H9 (cell line): ENCODE measurements around the gene CRYGN. TPM values are rescaled to one million over a fixed set of nuclear protein-coding genes. Genes with fewer than 3 reads are reported as not detected.

Source experiments
- DNase-seq: peaks from one replicate; pipeline ENCODE4 v3.0.0-alpha.2; 2017
- H2AFZ ChIP-seq: one replicate; pipeline ENCODE4 v1.6.1; 2013; ENCODE audit warnings: mild to moderate bottlenecking, low read length, control low read depth, moderate library complexity
- H2AK5ac ChIP-seq: 2 replicates; pipeline ENCODE4 v1.6.1; 2013; ENCODE audit warnings: low read length, control low read depth, mixed read lengths; ENCODE audit not compliant: insufficient read length
- H2BK120ac ChIP-seq: one replicate; pipeline ENCODE4 v1.6.1; 2013; ENCODE audit warnings: low read depth, mild to moderate bottlenecking, low read length, control low read depth, inconsistent platforms; ENCODE audit not compliant: poor library complexity, severe bottlenecking
- H2BK12ac ChIP-seq: 2 replicates; pipeline ENCODE4 v1.6.1; 2013; ENCODE audit warnings: low read length, control low read depth, mixed read lengths, low read depth; ENCODE audit not compliant: insufficient read length
- H2BK15ac ChIP-seq: 2 replicates; pipeline ENCODE4 v1.6.1; 2013; ENCODE audit warnings: low read depth, low read length, control low read depth
- H2BK20ac ChIP-seq: one replicate; pipeline ENCODE4 v1.6.1; 2013; ENCODE audit warnings: low read depth, mild to moderate bottlenecking, low read length, control low read depth, inconsistent platforms; ENCODE audit not compliant: poor library complexity, severe bottlenecking
- H2BK5ac ChIP-seq: 2 replicates; pipeline ENCODE4 v1.6.1; 2013; ENCODE audit warnings: low read length, control low read depth, mixed read lengths; ENCODE audit not compliant: insufficient read length
- H3K14ac ChIP-seq: 2 replicates; pipeline ENCODE4 v1.6.1; 2013; ENCODE audit warnings: low read length, control low read depth; ENCODE audit not compliant: insufficient read depth
- H3K18ac ChIP-seq: 2 replicates; pipeline ENCODE4 v1.6.1; 2013; ENCODE audit warnings: low read depth, mild to moderate bottlenecking, mixed read lengths, low read length, control low read depth; ENCODE audit not compliant: insufficient read length
- H3K23ac ChIP-seq: 2 replicates; pipeline ENCODE4 v1.6.1; 2013; ENCODE audit warnings: low read length, control low read depth, mixed read lengths, low read depth; ENCODE audit not compliant: insufficient read length
- H3K23me2 ChIP-seq: 2 replicates; pipeline ENCODE4 v1.6.1; 2013; ENCODE audit warnings: low read depth, mild to moderate bottlenecking, mixed read lengths, low read length, control low read depth; ENCODE audit not compliant: insufficient read length, poor library complexity, severe bottlenecking
- H3K27ac ChIP-seq: 2 replicates; pipeline ENCODE4 v1.5.1; 2013; ENCODE audit warnings: low read length, control low read depth, mixed read lengths, low read depth; ENCODE audit not compliant: insufficient read length
- H3K27me3 ChIP-seq: 2 replicates; pipeline ENCODE4 v1.6.1; 2013; ENCODE audit warnings: low read length, control low read depth, inconsistent platforms; ENCODE audit not compliant: insufficient read depth
- H3K4ac ChIP-seq: 2 replicates; pipeline ENCODE4 v1.6.1; 2013; ENCODE audit warnings: low read depth, mild to moderate bottlenecking, control low read depth, inconsistent platforms, low read length, moderate library complexity
- H3K4me1 ChIP-seq: 2 replicates; pipeline ENCODE4 v1.6.1; 2013; ENCODE audit warnings: low read length, control low read depth, inconsistent platforms; ENCODE audit not compliant: insufficient read depth
- H3K4me2 ChIP-seq: 2 replicates; pipeline ENCODE4 v1.6.1; 2013; ENCODE audit warnings: low read length, control low read depth, mixed read lengths; ENCODE audit not compliant: insufficient read length, insufficient read depth
- H3K56ac ChIP-seq: 2 replicates; pipeline ENCODE4 v1.6.1; 2013; ENCODE audit warnings: low read depth, mild to moderate bottlenecking, mixed read lengths, low read length, control low read depth; ENCODE audit not compliant: insufficient read length
- H3K79me1 ChIP-seq: 2 replicates; pipeline ENCODE4 v1.6.1; 2013; ENCODE audit warnings: low read depth, mild to moderate bottlenecking, moderate library complexity, low read length, control low read depth, inconsistent platforms; ENCODE audit not compliant: insufficient read depth, poor library complexity, severe bottlenecking
- H3K79me2 ChIP-seq: 2 replicates; pipeline ENCODE4 v1.6.1; 2013; ENCODE audit warnings: low read length, control low read depth, inconsistent platforms; ENCODE audit not compliant: insufficient read depth
- H3K9ac ChIP-seq: 2 replicates; pipeline ENCODE4 v1.6.1; 2013; ENCODE audit warnings: low read length, control low read depth, mixed read lengths; ENCODE audit not compliant: insufficient read length; ENCODE audit errors: extremely low read depth
- H3K9me3 ChIP-seq: one replicate; pipeline ENCODE4 v1.6.1; 2013; ENCODE audit warnings: low read depth, low read length, inconsistent platforms; ENCODE audit not compliant: control insufficient read depth
- H3T11ph ChIP-seq: one replicate; pipeline ENCODE4 v1.6.1; 2013; ENCODE audit warnings: mild to moderate bottlenecking, low read length, control low read depth, inconsistent platforms
- H4K20me1 ChIP-seq: one replicate; pipeline ENCODE4 v1.6.1; 2013; ENCODE audit not compliant: control insufficient read depth, insufficient read length, insufficient read depth
- H4K5ac ChIP-seq: 2 replicates; pipeline ENCODE4 v1.6.1; 2013; ENCODE audit warnings: low read depth, mild to moderate bottlenecking, mixed read lengths, low read length, control low read depth; ENCODE audit not compliant: insufficient read length
- H4K8ac ChIP-seq: replicated peaks from 2 replicates; pipeline ENCODE4 v1.6.1; 2013; ENCODE audit warnings: low read length, control low read depth, mixed read lengths, low read depth; ENCODE audit not compliant: insufficient read length
- H4K91ac ChIP-seq: 2 replicates; pipeline ENCODE4 v1.6.1; 2013; ENCODE audit warnings: low read depth, mild to moderate bottlenecking, moderate library complexity, mixed read lengths, low read length, control low read depth; ENCODE audit not compliant: insufficient read length
- H3K27ac Mint-ChIP-seq, 3 experiments: 2 replicates in 2 of 3; 3 replicates in 1 of 3; pipeline ENCODE4 v1.8.0; 2020 to 2021; ENCODE audit warnings: mixed read lengths in 3 of 3, mild to moderate bottlenecking in 1 of 3, moderate library complexity in 1 of 3
- H3K27me3 Mint-ChIP-seq: 2 replicates; pipeline ENCODE4 v1.8.0; 2021; ENCODE audit warnings: low read depth, mild to moderate bottlenecking, moderate library complexity, mixed read lengths
- H3K36me3 Mint-ChIP-seq, 3 experiments: 2 replicates in 2 of 3; 3 replicates in 1 of 3; pipeline ENCODE4 v1.8.0; 2020 to 2021; ENCODE audit warnings: low read depth in 3 of 3, mixed read lengths in 3 of 3; ENCODE audit not compliant: insufficient read depth in 1 of 3
- H3K4me1 Mint-ChIP-seq, 2 experiments: 2 replicates each; pipeline ENCODE4 v1.8.0; 2020; ENCODE audit warnings: mixed read lengths in 2 of 2
- H3K4me3 Mint-ChIP-seq, 2 experiments: 2 replicates in 1 of 2; 3 replicates in 1 of 2; pipeline ENCODE4 v1.8.0; 2020 to 2021; ENCODE audit warnings: mild to moderate bottlenecking in 2 of 2, mixed read lengths in 2 of 2, moderate library complexity in 1 of 2
- H3K9me3 Mint-ChIP-seq, 2 experiments: 2 replicates in 1 of 2; 3 replicates in 1 of 2; pipeline ENCODE4 v1.8.0; 2020; ENCODE audit warnings: mild to moderate bottlenecking in 2 of 2, mixed read lengths in 2 of 2, moderate library complexity in 1 of 2
- WGBS: extraction: QIAGEN DNeasy Blood & Tissue Kit; methylation state at CpG from one replicate; pipeline ENCODE4 v1.1.7; 2013; ENCODE audit warnings: missing lambda C conversion rate, low lambda C conversion rate, mixed read lengths; ENCODE audit not compliant: insufficient read length; ENCODE audit errors: extremely low coverage; 5-methylcytosine and 5-hydroxymethylcytosine counted together
- total RNA-seq: library from RNA; stranded (reverse); gene quantifications from 2 replicates; pipeline ENCODE4 v1.2.1, GENCODE V29; 2021
- TF ChIP-seq, protein P1 (sequence below): fragments of 200-600 bp; sonication (generic); conservative IDR thresholded peaks from 3 replicates; pipeline ENCODE4 v1.8.0; 2021; ENCODE audit warnings: antibody characterized with exemption, mild to moderate bottlenecking

CRYGN gene
- total RNA-seq, 1 experiment from 2014 or later = 1.8 TPM

DNA sequence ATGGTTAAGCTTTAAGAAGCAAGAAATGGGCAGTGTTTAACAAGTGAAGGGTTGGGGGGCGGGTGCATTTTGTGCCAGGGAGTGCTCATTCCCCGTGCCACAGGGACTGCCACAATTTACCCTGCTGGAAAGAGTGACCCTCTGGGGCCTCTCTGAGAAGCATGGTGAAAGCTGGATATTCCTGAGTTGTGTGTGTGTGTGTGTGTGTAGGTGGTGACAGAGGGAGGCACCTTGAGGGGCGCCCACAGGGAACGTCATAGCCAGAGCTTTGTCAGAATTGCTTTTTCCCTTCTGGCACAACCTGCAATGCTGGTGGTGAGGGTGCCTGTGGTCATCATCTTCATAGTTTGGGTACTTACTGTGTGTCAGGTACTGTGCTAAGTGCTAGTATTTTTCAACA is 27.6 kb downstream of the CRYGN start:
- H3K18ac ChIP-seq = no peak overlapping the region
- H3K14ac ChIP-seq = no peak overlapping the region
- no peak overlapping the region for H2BK15ac ChIP-seq
- no peak overlapping the region for H3K27ac ChIP-seq
- Mint-ChIP-seq H3K9me3 (peaks cover 0 to 3% of the 10 kb centered on the region in 2 experiments; a peak in 1 of 5 replicates), H3K4me1 (peaks cover 34 to 36% of the 10 kb centered on the region in 2 experiments), H3K27ac (peak overlapping the region in 1 of 3 experiments; percentile 63; a peak in 1 of 7 replicates), H3K36me3 (peaks cover 0 to 3% (median 0%) of the 10 kb centered on the region in 3 experiments; a peak in 2 of 7 replicates), H3K27me3 (peaks cover 82% of the 10 kb centered on the region), H3K4me3 (no peak overlapping the region; a peak in 2 of 5 replicates)
- peaks cover 12% of the 10 kb centered on the region; the same call in 1 of the 2 replicates for H3K4me1 ChIP-seq
- H3K9me3 ChIP-seq = no peaks in the 10 kb centered on the region
- no peak overlapping the region for H4K8ac ChIP-seq
- no peak overlapping the region for H3K56ac ChIP-seq
- TF ChIP-seq, protein P1, sequence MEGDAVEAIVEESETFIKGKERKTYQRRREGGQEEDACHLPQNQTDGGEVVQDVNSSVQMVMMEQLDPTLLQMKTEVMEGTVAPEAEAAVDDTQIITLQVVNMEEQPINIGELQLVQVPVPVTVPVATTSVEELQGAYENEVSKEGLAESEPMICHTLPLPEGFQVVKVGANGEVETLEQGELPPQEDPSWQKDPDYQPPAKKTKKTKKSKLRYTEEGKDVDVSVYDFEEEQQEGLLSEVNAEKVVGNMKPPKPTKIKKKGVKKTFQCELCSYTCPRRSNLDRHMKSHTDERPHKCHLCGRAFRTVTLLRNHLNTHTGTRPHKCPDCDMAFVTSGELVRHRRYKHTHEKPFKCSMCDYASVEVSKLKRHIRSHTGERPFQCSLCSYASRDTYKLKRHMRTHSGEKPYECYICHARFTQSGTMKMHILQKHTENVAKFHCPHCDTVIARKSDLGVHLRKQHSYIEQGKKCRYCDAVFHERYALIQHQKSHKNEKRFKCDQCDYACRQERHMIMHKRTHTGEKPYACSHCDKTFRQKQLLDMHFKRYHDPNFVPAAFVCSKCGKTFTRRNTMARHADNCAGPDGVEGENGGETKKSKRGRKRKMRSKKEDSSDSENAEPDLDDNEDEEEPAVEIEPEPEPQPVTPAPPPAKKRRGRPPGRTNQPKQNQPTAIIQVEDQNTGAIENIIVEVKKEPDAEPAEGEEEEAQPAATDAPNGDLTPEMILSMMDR = no peak
- H4K5ac ChIP-seq = no peak overlapping the region
- no peak overlapping the region for H2AK5ac ChIP-seq
- no CpG with 5 or more reads among the region's 4 CpGs for WGBS
- no peak overlapping the region for H3K4me2 ChIP-seq
- no peaks in the 10 kb centered on the region for H3K79me2 ChIP-seq
- peaks cover 25% of the 10 kb centered on the region for H3K23me2 ChIP-seq
- H2AFZ ChIP-seq = no peak overlapping the region
- H4K91ac ChIP-seq = no peak overlapping the region
- no peak overlapping the region for H3K9ac ChIP-seq
- H4K20me1 ChIP-seq = no peaks in the 10 kb centered on the region
- no peak overlapping the region for H3K23ac ChIP-seq
- H3K4ac ChIP-seq = no peak overlapping the region
- H2BK12ac ChIP-seq = no peak overlapping the region
- no peaks in the 10 kb centered on the region for H3K79me1 ChIP-seq
- H2BK20ac ChIP-seq = no peak overlapping the region
- no peak for DNase-seq
- H3K27me3 ChIP-seq = peaks cover 8% of the 10 kb centered on the region; the same call in 1 of the 2 replicates
- H3T11ph ChIP-seq = no peak overlapping the region
- H2BK120ac ChIP-seq = no peak overlapping the region
- H2BK5ac ChIP-seq = no peak overlapping the region
